K562 (cell line): ENCODE measurements around the gene SAMD4A. TPM values are rescaled to one million over a fixed set of nuclear protein-coding genes. Genes with fewer than 3 reads are reported as not detected.

ENCODE experiments used
- ATAC-seq: fragments of 200-7000 bp; cut with Tn5 transposase; 3 replicates; pipeline ENCODE4 v1.9.1; 2020; ENCODE audit warnings: moderate library complexity
- BruUV-seq: library from RNA; stranded (reverse); fragments of 400-500 nt; replicated peaks from 2 replicates; lab custom pipeline; 2021; lab: Mats Ljungman, UMichigan
- CTCF ChIA-PET: fragments of 300-600 bp; formaldehyde crosslinking; extraction: SDS; loops from one replicate; lab custom pipeline; 2021; ENCODE audit warnings: low intra/inter-chr PET ratio; lab: Yijun Ruan, JAX
- POLR2A ChIA-PET: fragments of 300-600, 350-650 bp; sonication (Branson Sonifier 250); formaldehyde crosslinking; extraction: SDS; loops from one replicate; lab custom pipeline; 2021; ENCODE audit warnings: antibody characterized with exemption, inconsistent platforms; lab: Yijun Ruan, JAX
- DNase-seq, 4 experiments: peaks; one replicate each; pipeline versions ENCODE4 v3.0.0 to v3.0.0-alpha.2; 2011 to 2018; ENCODE audit warnings: low spot score in 3 of 4, mixed read lengths in 3 of 4; ENCODE audit errors: extremely low read depth in 1 of 4
- FAIRE-seq: peaks from 2 replicates; lab custom pipeline; 2011; peaks lifted over from hg19 to GRCh38; lab: Jason Lieb, UNC
- H2AFZ ChIP-seq: 2 replicates; pipeline ENCODE4 v1.6.0; 2011; ENCODE audit warnings: low read depth, low read length, control low read depth, inconsistent platforms
- H3K27ac ChIP-seq: fragments of 200-600 bp; 3 replicates; pipeline ENCODE4 v1.8.0; 2011; ENCODE audit warnings: low read depth, mild to moderate bottlenecking, control low read depth, inconsistent platforms, low read length, moderate library complexity, mixed read lengths; ENCODE audit errors: extremely low read depth
- H3K27me3 ChIP-seq, 2 experiments: fragments of 300-600 bp in 1 of 2; 2 replicates in 1 of 2; 3 replicates in 1 of 2; pipeline versions ENCODE4 v1.6.0 to v1.8.0; 2011; ENCODE audit warnings: inconsistent platforms in 2 of 2, low read length in 2 of 2, mild to moderate bottlenecking in 1 of 2, mixed read lengths in 1 of 2, moderate library complexity in 1 of 2; ENCODE audit not compliant: control insufficient read depth in 2 of 2, insufficient read depth in 2 of 2
- H3K36me3 ChIP-seq: fragments of 300-600 bp; 3 replicates; pipeline ENCODE4 v1.8.0; 2011; ENCODE audit warnings: mild to moderate bottlenecking, low read length, inconsistent platforms; ENCODE audit not compliant: control insufficient read depth, insufficient read depth
- H3K4me1 ChIP-seq, 2 experiments: fragments of 200-600 bp in 1 of 2; replicated peaks in 1 of 2; 2 replicates in 1 of 2; 3 replicates in 1 of 2; pipeline versions ENCODE4 v1.5.1 to v1.8.0; 2011; ENCODE audit warnings: inconsistent platforms in 2 of 2, low read length in 2 of 2, mild to moderate bottlenecking in 1 of 2, mixed read lengths in 1 of 2, moderate library complexity in 1 of 2; ENCODE audit not compliant: control insufficient read depth in 2 of 2, insufficient read depth in 2 of 2
- H3K4me2 ChIP-seq: 2 replicates; pipeline ENCODE4 v1.6.1; 2011; ENCODE audit warnings: low read length, control low read depth, inconsistent platforms, mixed read lengths; ENCODE audit not compliant: insufficient read depth
- H3K4me3 ChIP-seq: fragments of 200-600 bp; sonication (generic), shearing (Covaris generic); 2 replicates; pipeline ENCODE4 v1.5.1; 2016; ENCODE audit warnings: control low read depth, inconsistent platforms
- H3K79me2 ChIP-seq: fragments of 200-600 bp; 3 replicates; pipeline ENCODE4 v1.8.0; 2011; ENCODE audit warnings: low read length, inconsistent platforms; ENCODE audit not compliant: control insufficient read depth, insufficient read depth
- H3K9ac ChIP-seq, 2 experiments: 2 replicates each; pipeline versions ENCODE4 v1.6.0 to v1.6.1; 2011; ENCODE audit warnings: low read depth in 2 of 2, low read length in 2 of 2, control low read depth in 1 of 2, inconsistent platforms in 1 of 2, mild to moderate bottlenecking in 1 of 2, mixed read lengths in 1 of 2; ENCODE audit not compliant: insufficient read depth in 1 of 2
- H3K9me1 ChIP-seq: one replicate; pipeline ENCODE4 v1.6.0; 2011; ENCODE audit warnings: inconsistent platforms, mild to moderate bottlenecking, low read length, moderate library complexity; ENCODE audit not compliant: control insufficient read depth, insufficient read depth
- H3K9me3 ChIP-seq: replicated peaks from 2 replicates; pipeline ENCODE4 v1.5.1; 2011; ENCODE audit warnings: low read depth, low read length, inconsistent platforms; ENCODE audit not compliant: control insufficient read depth, insufficient read depth
- H4K20me1 ChIP-seq: replicated peaks from 2 replicates; pipeline ENCODE4 v1.6.1; 2011; ENCODE audit warnings: low read length, inconsistent platforms, mixed read lengths; ENCODE audit not compliant: control insufficient read depth, insufficient read depth
- CBFA2T3 ChIP-seq: fragments of 450-650 bp; IDR thresholded peaks from 2 replicates; pipeline ENCODE4 v1.6.1; 2017
- EP300 ChIP-seq: IDR thresholded peaks from 2 replicates; pipeline ENCODE4 v1.6.1; 2012; ENCODE audit warnings: low read length, improper control_type of control experiment
- HDAC1 ChIP-seq, 2 experiments: fragments of 450-650 bp; IDR thresholded peaks; 2 replicates each; pipeline ENCODE4 v1.6.1; 2016 to 2017; ENCODE audit warnings: inconsistent platforms in 1 of 2, mild to moderate bottlenecking in 1 of 2, moderate library complexity in 1 of 2
- HOXB6 ChIP-seq: fragments of 250-450 bp; sonication (Bioruptor Pico); IDR thresholded peaks from 2 replicates; pipeline ENCODE4 v1.5.1; 2022; ENCODE audit warnings: mild to moderate bottlenecking, borderline replicate concordance
- JUN ChIP-seq, 2 experiments: sonication (generic) in 1 of 2; formaldehyde crosslinking in 1 of 2; IDR thresholded peaks; 2 replicates each; pipeline versions ENCODE4 v1.6.1 to v1.8.0; 2012 to 2022; ENCODE audit warnings: borderline replicate concordance in 2 of 2, mild to moderate bottlenecking in 2 of 2, improper control_type of control experiment in 1 of 2, low read depth in 1 of 2, low read length in 1 of 2, missing genetic modification reagents in 1 of 2
- KDM1A ChIP-seq, 2 experiments: fragments of 450-650 bp; IDR thresholded peaks; 2 replicates each; pipeline ENCODE4 v1.6.1; 2016; ENCODE audit warnings: mild to moderate bottlenecking in 2 of 2
- LCOR ChIP-seq: sonication (generic); formaldehyde crosslinking; IDR thresholded peaks from 2 replicates; pipeline ENCODE4 v1.8.0; 2022; ENCODE audit warnings: mild to moderate bottlenecking, missing genetic modification reagents
- MAZ ChIP-seq, 2 experiments: fragments of 450-650 bp in 1 of 2; sonication (generic) in 1 of 2; formaldehyde crosslinking; IDR thresholded peaks in 1 of 2; conservative IDR thresholded peaks in 1 of 2; 2 replicates each; pipeline versions ENCODE4 v1.4.0 to v1.5.0; 2020; ENCODE audit warnings: mild to moderate bottlenecking in 1 of 2, missing genetic modification reagents in 1 of 2
- MLLT1 ChIP-seq, 2 experiments: fragments of 450-650 bp; IDR thresholded peaks; 2 replicates each; pipeline ENCODE4 v1.6.1; 2016
- NFE2 ChIP-seq: IDR thresholded peaks from 2 replicates; pipeline ENCODE4 v1.6.1; 2014; ENCODE audit warnings: antibody characterized with exemption, low read depth
- POLR2B ChIP-seq: fragments of 450-650 bp; IDR thresholded peaks from 2 replicates; pipeline ENCODE4 v1.6.1; 2018; ENCODE audit warnings: low read depth; ENCODE audit not compliant: partially characterized antibody
- RAD51 ChIP-seq: fragments of 450-650 bp; IDR thresholded peaks from 2 replicates; pipeline ENCODE4 v1.7.1; 2016; ENCODE audit warnings: low read depth, mild to moderate bottlenecking, borderline replicate concordance
- RBFOX2 ChIP-seq: fragments of 200-400 bp; formaldehyde crosslinking; IDR thresholded peaks from 2 replicates; pipeline ENCODE4 v1.6.1; 2017; ENCODE audit warnings: low read depth, mild to moderate bottlenecking, low read length, moderate library complexity
- RBM34 ChIP-seq: fragments of 200-400 bp; formaldehyde crosslinking; IDR thresholded peaks from 2 replicates; pipeline ENCODE4 v1.6.1; 2018; ENCODE audit warnings: low read length, borderline replicate concordance; ENCODE audit not compliant: insufficient read depth
- SP1 ChIP-seq: sonication (generic); formaldehyde crosslinking; IDR thresholded peaks from 2 replicates; pipeline ENCODE4 v1.8.1; 2022; ENCODE audit warnings: mild to moderate bottlenecking, missing genetic modification reagents
- TCF3 ChIP-seq: sonication (generic); formaldehyde crosslinking; IDR thresholded peaks from 2 replicates; pipeline ENCODE4 v1.4.0; 2020; ENCODE audit warnings: mild to moderate bottlenecking, missing genetic modification reagents
- ZBTB9 ChIP-seq: fragments of 450-650 bp; formaldehyde crosslinking; IDR thresholded peaks from 2 replicates; pipeline ENCODE4 v1.4.0; 2020; ENCODE audit warnings: mild to moderate bottlenecking, moderate library complexity
- ZFX ChIP-seq: sonication (generic); formaldehyde crosslinking; IDR thresholded peaks from 2 replicates; pipeline ENCODE4 v1.8.0; 2022; ENCODE audit warnings: mild to moderate bottlenecking, missing genetic modification reagents, moderate library complexity
- WGBS: fragments of 100-300 bp; shearing (Covaris generic); methylation state at CpG from one replicate; pipeline ENCODE4 v1.1.6; 2016; ENCODE audit warnings: low coverage, mixed read lengths; ENCODE audit not compliant: insufficient coverage; ENCODE audit errors: missing lambda C conversion rate; 5-methylcytosine and 5-hydroxymethylcytosine counted together
- in situ Hi-C: fragments of 300-500 bp; cut with MboI; formaldehyde crosslinking; loops from 4 replicates; pipeline ENCODE4 v1.15.0; 2018; ENCODE audit warnings: inconsistent platforms, mixed read lengths
- intact Hi-C: fragments of 100-400 bp; cut with micrococcal nuclease; formaldehyde crosslinking; loops from 2 replicates; pipeline ENCODE4 v1.14.2; 2022
- polyA plus RNA-seq, 8 experiments: library from polyadenylated mRNA; depleted of rRNA in 4 of 8; stranded (reverse) in 5 of 8; unstranded in 3 of 8; fragments of >200 nt; fragmentation: Nextera tagmentation in 2 of 8; fragmentation: Illumina TruSeq in 1 of 8; extraction: Ambion mirVana in 2 of 8; extraction: Trizol in 1 of 8; gene quantifications; 2 replicates each; pipeline versions ENCODE4 v1.2.1 to v1.2.3, GENCODE V29; 2011 to 2014; ENCODE audit warnings: inconsistent platforms in 1 of 8, missing spikeins in 1 of 8
- total RNA-seq, 7 experiments: library from RNA; depleted of rRNA in 6 of 7; stranded (reverse); fragments of >200 nt in 6 of 7; fragmentation: Illumina TruSeq in 2 of 7; extraction: Trizol in 2 of 7; gene quantifications; 2 replicates each; pipeline versions ENCODE4 v1.2.1 to v1.2.3, GENCODE V29; 2011 to 2021; ENCODE audit warnings: low replicate concordance in 1 of 7

The SAMD4A gene
- total and polyA plus RNA-seq, 9 of the 15 experiments (the other 6 are each of a cell fraction or from before 2014, with no cell fraction given), result 0.66 to 6.8 (median 3.3) TPM

DNA sequence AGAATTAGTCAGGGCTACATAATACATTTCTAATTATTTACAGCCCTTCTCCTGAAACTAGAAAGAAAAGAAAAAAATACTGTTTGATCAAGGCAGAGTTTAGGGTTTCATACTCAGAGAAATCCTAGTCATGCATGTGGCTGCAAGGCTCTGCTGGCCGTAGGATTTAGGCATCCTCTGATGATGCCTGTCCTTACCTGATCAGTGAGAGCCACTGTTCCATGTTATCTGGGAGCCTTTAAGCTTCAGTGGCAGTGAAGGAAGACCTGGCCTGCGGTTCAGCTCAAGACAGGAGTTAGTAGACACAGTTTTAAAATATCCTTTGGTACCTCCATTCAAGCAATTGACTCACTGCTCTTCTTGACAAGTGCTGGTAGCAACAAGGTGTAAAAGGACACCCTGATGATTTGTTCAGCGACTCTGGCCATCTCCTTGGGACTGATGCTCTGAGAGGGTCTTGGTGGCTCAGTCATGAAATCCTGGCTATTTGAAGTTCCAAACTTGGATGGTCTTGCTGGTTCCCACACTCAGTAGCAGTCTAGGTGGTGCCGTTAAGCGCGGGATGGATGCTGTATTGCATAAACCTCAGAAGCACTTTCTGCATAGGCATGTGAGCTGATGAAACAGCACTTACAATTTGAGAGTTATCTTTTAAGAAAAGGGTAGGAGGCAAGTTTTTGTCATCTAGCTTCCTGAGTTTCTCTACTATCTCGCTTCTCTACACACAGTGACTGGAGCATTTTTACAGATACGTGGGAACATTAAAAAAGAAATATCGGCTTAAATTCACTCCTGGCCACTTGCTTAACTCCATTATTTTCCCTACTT lies 162.0 kb downstream of the SAMD4A start:
- intact Hi-C loops, result loop anchor here (1.0 kb wide), 1 partner anchor 25 kb away; no protein-coding TSS in a partner anchor
- FAIRE-seq (peak; percentile 75), DNase-seq (peak in 1 of 4 experiments; percentile 70), ATAC-seq (peak; percentile 76)
- H3K27ac ChIP-seq, result peak overlapping the region; percentile 89
- whole genome bisulfite sequencing, result 0% methylated on average over 9 of the region's 9 CpGs
- peak overlapping the region; percentile 70 to 89; a peak in 3 of 4 replicates for H3K9ac ChIP-seq
- peaks cover 3% of the 10 kb centered on the region; the same call in 1 of the 3 replicates for H3K36me3 ChIP-seq
- in situ Hi-C loops, result no loop called here
- TSS peak; percentile 65 for BruUV-seq
- no peaks in the 10 kb centered on the region for H3K9me1 ChIP-seq
- peaks cover 74% of the 10 kb centered on the region for H3K79me2 ChIP-seq
- H4K20me1 ChIP-seq, result no peaks in the 10 kb centered on the region
- ChIA-PET POLR2A (interaction anchor here (1.0 to 1.6 kb wide), 3 partner anchors 11 to 29 kb away, joined by 3 to 5 read pairs (median 3); no protein-coding TSS in a partner anchor), CTCF (no interaction called here)
- no peaks in the 10 kb centered on the region for H3K27me3 ChIP-seq
- no peaks in the 10 kb centered on the region for H3K9me3 ChIP-seq
- peak overlapping the region; percentile 50 for H3K4me3 ChIP-seq
- H3K4me1 ChIP-seq, result peaks cover 0 to 27% of the 10 kb centered on the region in 2 experiments; a peak in 4 of 5 replicates
- H3K4me2 ChIP-seq, result peak overlapping the region; percentile 92
- H2AFZ ChIP-seq, result peak overlapping the region; percentile 68
- TF ChIP-seq ZFX (CRISPR knock-in tag) (no peak), LCOR (CRISPR knock-in tag) (0 out of 2 replicates have a peak, but pooled peaks have one; percentile 56), NFE2 (peak; percentile 26), TCF3 (CRISPR knock-in tag) (peak; percentile 16; the same call in 1 of the 2 replicates), ZBTB9 (no peak), RBM34 (no peak), RBFOX2 (peak; percentile 55; the same call in 1 of the 2 replicates), MAZ (CRISPR knock-in tag; conservative IDR thresholded peaks at IDR 0.05 in 1 of 2, IDR thresholded peaks at IDR 0.05 in 1 of 2) (0 out of 4 replicates have a peak, but pooled peaks of 1 of the 2 experiments have one; percentile 16), KDM1A (IDR thresholded peaks at IDR 0.05) (peak in 1 of 2 experiments; percentile 55; a peak in 2 of 4 replicates), POLR2B (peak; percentile 34), JUN (IDR thresholded peaks at IDR 0.05; ENCODE audit: borderline replicate concordance, low read depth, low read length) (0 out of 2 replicates have a peak, but pooled peaks have one; percentile 22), JUN (CRISPR knock-in tag; IDR thresholded peaks at IDR 0.05; ENCODE audit: borderline replicate concordance) (no peak), CBFA2T3 (peak; percentile 40), MLLT1 (IDR thresholded peaks at IDR 0.05) (peak in 1 of 2 experiments; percentile 42; a peak in 2 of 4 replicates), SP1 (CRISPR knock-in tag) (0 out of 2 replicates have a peak, but pooled peaks have one; percentile 27), RAD51 (no peak), EP300 (peak; percentile 80), HOXB6 (no peak), HDAC1 (IDR thresholded peaks at IDR 0.05) (peak in 1 of 2 experiments; percentile 45; a peak in 1 of 4 replicates)
